ENCODE data around the gene NCK2. TPM values are rescaled to one million over a fixed set of nuclear protein-coding genes. Genes with fewer than 3 reads are reported as not detected.

The NCK2 gene
- total and polyA plus RNA-seq, 2 donors from 2014 or later, result 22.8 to 52.9 TPM

DNA sequence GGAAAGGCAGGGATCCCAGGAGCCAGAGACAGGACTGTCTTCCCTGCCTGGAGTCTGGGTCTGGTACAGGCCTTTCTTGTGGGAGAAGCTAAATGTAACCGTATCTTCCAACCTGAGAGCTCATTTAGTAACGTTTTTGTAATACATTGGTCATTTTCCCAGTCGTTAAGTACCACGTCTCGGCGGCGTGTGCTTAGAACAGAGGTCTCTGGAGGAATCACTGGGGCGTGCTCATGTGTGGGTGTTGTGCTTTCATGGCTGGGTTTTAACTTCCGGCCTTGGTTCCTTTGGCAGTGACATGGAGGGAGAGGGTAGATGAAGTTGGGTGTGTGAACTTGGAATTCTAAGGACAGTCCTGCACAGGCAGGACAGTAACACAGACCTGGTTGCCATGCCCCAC is 79.7 kb downstream of the NCK2 start:
- peaks cover 0 to 2% (median 0%) of the 10 kb centered on the region in 3 donors for H3K36me3 ChIP-seq (ENCODE audit: control insufficient read depth in 2 of 3, insufficient read depth in 3 of 3, low read length in 3 of 3)
- H3K9ac ChIP-seq (ENCODE audit: low read length in 3 of 3), result no peak overlapping the region
- no peaks in the 10 kb centered on the region for H3K27me3 ChIP-seq (ENCODE audit: control insufficient read depth, insufficient read depth, low read length)
- H3K4me1 ChIP-seq (ENCODE audit: control insufficient read depth in 2 of 3, insufficient read depth in 2 of 3, low read depth in 1 of 3, low read length in 3 of 3), result peaks cover 0 to 12% (median 8%) of the 10 kb centered on the region in 3 donors
- no peak for FAIRE-seq
- TF ChIP-seq, protein P1, sequence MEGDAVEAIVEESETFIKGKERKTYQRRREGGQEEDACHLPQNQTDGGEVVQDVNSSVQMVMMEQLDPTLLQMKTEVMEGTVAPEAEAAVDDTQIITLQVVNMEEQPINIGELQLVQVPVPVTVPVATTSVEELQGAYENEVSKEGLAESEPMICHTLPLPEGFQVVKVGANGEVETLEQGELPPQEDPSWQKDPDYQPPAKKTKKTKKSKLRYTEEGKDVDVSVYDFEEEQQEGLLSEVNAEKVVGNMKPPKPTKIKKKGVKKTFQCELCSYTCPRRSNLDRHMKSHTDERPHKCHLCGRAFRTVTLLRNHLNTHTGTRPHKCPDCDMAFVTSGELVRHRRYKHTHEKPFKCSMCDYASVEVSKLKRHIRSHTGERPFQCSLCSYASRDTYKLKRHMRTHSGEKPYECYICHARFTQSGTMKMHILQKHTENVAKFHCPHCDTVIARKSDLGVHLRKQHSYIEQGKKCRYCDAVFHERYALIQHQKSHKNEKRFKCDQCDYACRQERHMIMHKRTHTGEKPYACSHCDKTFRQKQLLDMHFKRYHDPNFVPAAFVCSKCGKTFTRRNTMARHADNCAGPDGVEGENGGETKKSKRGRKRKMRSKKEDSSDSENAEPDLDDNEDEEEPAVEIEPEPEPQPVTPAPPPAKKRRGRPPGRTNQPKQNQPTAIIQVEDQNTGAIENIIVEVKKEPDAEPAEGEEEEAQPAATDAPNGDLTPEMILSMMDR (IDR thresholded peaks at IDR 0.05; ENCODE audit: borderline replicate concordance, extremely low read depth, insufficient read depth), result no peak
- DNase-seq, result no peak
- no peaks in the 10 kb centered on the region for H3K9me3 ChIP-seq (ENCODE audit: control insufficient read depth in 2 of 3, insufficient read depth in 1 of 3, low read length in 3 of 3)
- no peak overlapping the region for H3K4me3 ChIP-seq (ENCODE audit: low read length in 3 of 3)
- intact Hi-C loops (cut with DNase I), result no loop called here
- H3K27ac ChIP-seq (ENCODE audit: low read depth in 2 of 2, low read length in 2 of 2), result no peak overlapping the region

DNA sequence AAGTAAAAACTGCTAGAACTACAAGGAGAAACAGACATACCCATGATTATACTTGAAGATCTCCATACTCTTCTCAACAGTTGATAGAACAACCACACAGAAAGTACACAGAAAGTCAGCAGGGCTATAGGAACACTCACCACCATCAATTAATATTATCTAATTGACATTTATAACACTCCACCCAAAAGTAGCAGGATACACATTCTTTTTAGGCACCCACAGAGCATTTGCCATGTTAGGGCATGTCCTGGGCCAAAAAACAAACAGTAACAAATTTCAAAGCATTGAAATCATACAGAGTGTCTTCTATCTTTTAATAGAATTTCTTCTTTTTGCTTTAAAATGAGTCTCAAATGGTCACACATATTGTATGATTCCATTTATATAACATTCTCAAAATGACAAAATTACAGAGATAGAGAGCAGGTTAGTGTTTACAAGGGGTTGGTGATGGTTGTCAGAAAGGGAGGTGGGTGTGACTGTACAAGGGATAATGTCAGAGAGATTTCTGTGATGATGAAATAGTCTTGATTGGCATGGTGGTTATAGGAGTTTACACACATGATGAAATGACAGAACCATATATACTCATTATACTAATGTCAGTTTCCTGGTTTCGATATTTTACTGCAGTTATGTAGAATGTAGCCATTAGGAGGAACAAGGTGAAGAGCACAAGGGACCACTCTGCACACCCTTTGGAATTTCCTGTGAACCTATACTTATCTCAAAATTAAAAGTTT is 82.8 kb downstream of the NCK2 start:
- no peak for DNase-seq
- FAIRE-seq, result no peak
- TF ChIP-seq, protein P1 (IDR thresholded peaks at IDR 0.05; ENCODE audit: borderline replicate concordance, extremely low read depth, insufficient read depth), result no peak

DNA sequence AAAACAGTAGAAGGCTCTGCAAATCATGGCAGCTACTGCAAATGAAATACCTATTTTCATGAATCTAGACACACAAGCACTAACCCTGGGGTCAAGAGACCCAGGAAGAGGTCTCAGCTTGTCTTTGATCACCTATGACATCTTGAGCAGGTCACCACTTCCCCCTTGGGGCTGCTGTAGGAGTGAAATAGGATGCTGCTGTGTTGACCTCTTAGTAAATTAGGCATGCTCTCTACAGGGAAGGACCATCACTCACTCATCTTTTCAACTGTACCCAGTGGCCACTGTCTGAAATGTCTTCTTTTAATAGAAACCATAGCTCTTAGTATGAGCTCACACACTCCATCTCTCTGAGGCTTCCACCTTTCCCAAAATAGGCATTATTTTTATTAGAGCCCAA is 83.8 kb downstream of the NCK2 start:
- intact Hi-C loops (cut with DNase I), result no loop called here
- TF ChIP-seq, protein P1 (IDR thresholded peaks at IDR 0.05; ENCODE audit: borderline replicate concordance, extremely low read depth, insufficient read depth), result no peak
- Histone ChIP-seq H3K9me3 (ENCODE audit: control insufficient read depth in 2 of 3, insufficient read depth in 1 of 3, low read length in 3 of 3) (peaks cover 0 to 6% (median 0%) of the 10 kb centered on the region in 3 donors), H3K4me1 (ENCODE audit: control insufficient read depth in 2 of 3, insufficient read depth in 2 of 3, low read depth in 1 of 3, low read length in 3 of 3) (peaks cover 0 to 8% (median 3%) of the 10 kb centered on the region in 3 donors), H3K9ac (ENCODE audit: low read length in 3 of 3) (no peak overlapping the region), H3K27ac (ENCODE audit: low read depth in 2 of 2, low read length in 2 of 2) (no peak overlapping the region), H3K4me3 (ENCODE audit: low read length in 3 of 3) (no peak overlapping the region), H3K27me3 (ENCODE audit: control insufficient read depth, insufficient read depth, low read length) (no peaks in the 10 kb centered on the region), H3K36me3 (ENCODE audit: control insufficient read depth in 2 of 3, insufficient read depth in 3 of 3, low read length in 3 of 3) (peaks cover 0 to 2% (median 0%) of the 10 kb centered on the region in 3 donors)
- DNase-seq (no peak), FAIRE-seq (no peak)

More for the DNA sequence above, 82.8 kb downstream of the NCK2 start:
- peaks cover 0 to 8% (median 4%) of the 10 kb centered on the region in 3 donors for H3K4me1 ChIP-seq (ENCODE audit: control insufficient read depth in 2 of 3, insufficient read depth in 2 of 3, low read depth in 1 of 3, low read length in 3 of 3)
- no peaks in the 10 kb centered on the region for H3K27me3 ChIP-seq (ENCODE audit: control insufficient read depth, insufficient read depth, low read length)
- peaks cover 0 to 2% (median 0%) of the 10 kb centered on the region in 3 donors for H3K36me3 ChIP-seq (ENCODE audit: control insufficient read depth in 2 of 3, insufficient read depth in 3 of 3, low read length in 3 of 3)
- H3K9ac ChIP-seq (ENCODE audit: low read length in 3 of 3), result no peak overlapping the region
- H3K9me3 ChIP-seq (ENCODE audit: control insufficient read depth in 2 of 3, insufficient read depth in 1 of 3, low read length in 3 of 3), result peaks cover 0 to 6% (median 0%) of the 10 kb centered on the region in 3 donors
- H3K4me3 ChIP-seq (ENCODE audit: low read length in 3 of 3), result no peak overlapping the region
- intact Hi-C loops (cut with DNase I), result no loop called here
- no peak overlapping the region for H3K27ac ChIP-seq (ENCODE audit: low read depth in 2 of 2, low read length in 2 of 2)

All from kidney (tissue), 14 donors.